ENCODE measurements around the gene RABL6.

DNA sequence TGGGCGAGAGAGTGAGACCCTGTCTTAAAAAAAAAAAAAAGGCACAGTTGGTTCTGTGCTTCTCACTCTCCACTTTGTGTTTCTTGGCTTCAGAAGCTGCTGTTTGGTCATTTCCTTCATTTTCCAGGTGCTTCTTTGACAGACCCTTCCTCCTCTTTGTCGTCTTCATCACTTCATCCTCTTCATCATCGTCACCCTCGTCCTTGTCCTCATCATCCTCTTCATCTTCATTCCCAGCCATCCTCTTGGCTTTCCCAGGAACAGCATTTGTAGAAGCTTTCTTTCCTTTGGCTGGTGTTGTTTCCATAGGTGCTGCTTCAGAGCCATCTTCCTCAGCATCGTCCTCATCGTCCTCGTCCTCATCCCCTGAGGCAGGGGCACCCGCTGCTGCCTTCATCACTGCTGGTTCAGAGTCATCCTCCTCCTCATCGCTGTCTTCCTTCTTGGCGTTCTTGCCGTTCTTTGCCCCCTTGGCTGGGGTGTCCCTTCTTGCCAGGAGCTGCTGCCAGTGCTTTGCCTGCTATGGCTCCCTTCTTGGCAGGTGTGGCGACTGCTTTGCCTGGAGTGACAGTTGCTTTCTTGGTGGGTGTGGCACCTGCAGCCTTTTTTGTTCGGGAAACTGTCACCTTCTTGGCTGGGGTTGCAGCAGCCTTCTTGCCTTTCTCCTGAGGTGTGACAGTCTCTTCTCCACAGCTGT is 7.1 kb downstream of the RABL6 start:
- no peak for TF ChIP-seq CTCF (IDR thresholded peaks at IDR 0.05)
- no peak for TF ChIP-seq POLR2A (IDR thresholded peaks at IDR 0.05)

All from body of pancreas (tissue), 4 donors.